GM18505 (cell line): ENCODE measurements around the gene RBM14.
"Not testable (repeated sequence)": the region's sequence is repeated elsewhere in the genome, so short reads cannot be mapped to it uniquely, and the experiment has no call there.

Experiments
- ATAC-seq: cut with Tn5 transposase; IDR thresholded peaks from one replicate; pipeline ENCODE4 v1.9.1; 2021; ENCODE audit not compliant: unreplicated experiment
- POLR2A ChIP-seq: IDR thresholded peaks from 4 replicates; pipeline ENCODE4 v1.6.1; 2011; ENCODE audit warnings: borderline replicate concordance; ENCODE audit not compliant: insufficient read depth, insufficient read length; ENCODE audit errors: extremely low read depth

RBM14 gene

GRCh38 chr11:66589996-66590675 is 26.3 kb upstream of the RBM14 start:
- no peak for ATAC-seq
- TF ChIP-seq POLR2A: no peak

- no peak for ATAC-seq
- TF ChIP-seq POLR2A: no peak
Measured at GRCh38 chr11:66591175-66591574, 25.3 kb upstream of the RBM14 start.

- ATAC-seq: peak; percentile 83
- peak; percentile 98 for TF ChIP-seq POLR2A
Measured at GRCh38 chr11:66592457-66593302, 23.8 kb upstream of the RBM14 start, which contains the start of the genes CCDC87 and CCS. TSS of gene CCDC87 (minus strand) at chr11:66593063. CDS start at chr11:66593015, 48 bp downstream. TSS of gene CCS (plus strand) at chr11:66593185. CDS start at chr11:66593262, 77 bp downstream.

- peak; percentile 33 for ATAC-seq
- TF ChIP-seq POLR2A: no peak
Measured at GRCh38 chr11:66593303-66593635, 23.2 kb upstream of the RBM14 start.

- TF ChIP-seq POLR2A: no peak
- no peak for ATAC-seq
Measured at GRCh38 chr11:66593650-66594049, 22.8 kb upstream of the RBM14 start.

GRCh38 chr11:66595245-66595904 is 21.1 kb upstream of the RBM14 start:
- TF ChIP-seq POLR2A: no peak
- no peak for ATAC-seq

- TF ChIP-seq POLR2A: no peak
- ATAC-seq: no peak
Measured at GRCh38 chr11:66598993-66599392, 17.4 kb upstream of the RBM14 start.

- no peak for ATAC-seq
- no peak for TF ChIP-seq POLR2A
Measured at GRCh38 chr11:66600219-66600618, 16.2 kb upstream of the RBM14 start.

- TF ChIP-seq POLR2A: no peak
- ATAC-seq: no peak
Measured at GRCh38 chr11:66600631-66601233, 15.7 kb upstream of the RBM14 start.

- ATAC-seq: no peak
- TF ChIP-seq POLR2A: no peak
Measured at GRCh38 chr11:66603072-66603471, 13.4 kb upstream of the RBM14 start.

GRCh38 chr11:66604155-66604554 is 12.3 kb upstream of the RBM14 start:
- no peak for TF ChIP-seq POLR2A
- no peak for ATAC-seq

GRCh38 chr11:66606608-66607007 is 9.8 kb upstream of the RBM14 start:
- ATAC-seq: not testable (repeated sequence)

GRCh38 chr11:66607126-66607834 is 9.2 kb upstream of the RBM14 start:
- ATAC-seq: no peak
- TF ChIP-seq POLR2A: no peak
